ENCODE data around the gene TTC17. TPM values are rescaled to one million over a fixed set of nuclear protein-coding genes. Genes with fewer than 3 reads are reported as not detected.

The TTC17 gene
- total and polyA plus RNA-seq, 2 of the 8 experiments (the other 6 are each of a cell fraction or from before 2014, with no cell fraction given), result 65.1 to 80.1 TPM

DNA sequence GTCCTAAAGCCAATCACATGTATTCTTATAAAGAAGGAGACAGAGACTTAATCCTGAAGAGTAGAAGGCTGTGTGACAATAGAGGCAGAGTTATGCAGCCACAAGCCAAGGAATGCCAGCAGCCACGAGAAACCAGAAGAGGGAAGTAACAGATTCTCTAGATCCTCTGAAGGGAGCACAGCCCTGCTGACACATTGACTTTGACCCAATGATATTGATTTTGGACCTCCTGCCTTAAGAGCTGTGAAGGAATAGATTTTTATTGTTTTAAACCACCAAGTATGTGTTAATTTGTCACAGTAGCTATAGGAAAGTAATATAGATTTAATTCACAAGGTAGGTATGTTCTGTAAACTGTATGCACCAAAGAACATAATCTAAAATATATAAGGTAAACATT, 103.6 kb downstream of the TTC17 start:
- 94% methylated on average over 1 of the region's 1 CpG; no CpG with 5 or more reads in 1 of the 2 experiments for WGBS, 2 experiments (ENCODE audit: extremely low coverage in 1 of 2, insufficient coverage in 1 of 2, insufficient read length in 1 of 2, insufficient replicate concordance in 2 of 2, low coverage in 1 of 2, low lambda C conversion rate in 2 of 2, missing lambda C conversion rate in 1 of 2)
- DNase-seq (ENCODE audit: low read depth in 1 of 2, low spot score in 2 of 2) (no peak), FAIRE-seq (no peak)
- Histone ChIP-seq H2AK5ac (ENCODE audit: low read depth, low read length) (no peak overlapping the region), H2BK120ac (replicated peaks; ENCODE audit: low read depth, low read length) (no peak overlapping the region), H3K9ac (replicated peaks in 1 of 4; ENCODE audit: extremely low read depth in 1 of 4, low read depth in 3 of 4, low read length in 3 of 4) (no peak overlapping the region), H3K9me3 (ENCODE audit: insufficient read depth in 2 of 2, low read depth in 1 of 2, low read length in 1 of 2) (peaks cover under 1 to 4% of the 10 kb centered on the region in 2 experiments; a peak in 3 of 4 replicates), H3K4me2 (ENCODE audit: insufficient read depth in 1 of 2, low read depth in 2 of 2, low read length in 2 of 2) (no peak overlapping the region), H2BK15ac (ENCODE audit: low read length) (no peak overlapping the region), H3K56ac (replicated peaks; ENCODE audit: insufficient read length, low read depth, low read length) (no peak overlapping the region), H4K8ac (ENCODE audit: extremely low read depth, insufficient read depth, low read length) (no peak overlapping the region), H4K91ac (replicated peaks; ENCODE audit: insufficient read length, low read length) (no peak overlapping the region), H3K23me2 (ENCODE audit: low read depth, low read length) (no peaks in the 10 kb centered on the region), H3K14ac (ENCODE audit: insufficient read length) (no peak overlapping the region), H3K4ac (replicated peaks; ENCODE audit: insufficient read length, low read depth, low read length) (no peak overlapping the region), H3K4me1 (replicated peaks in 1 of 4; ENCODE audit: control insufficient read depth in 3 of 4, insufficient read depth in 4 of 4, low read length in 3 of 4) (no peaks in the 10 kb centered on the region), H3K79me1 (ENCODE audit: low read depth, low read length) (no peaks in the 10 kb centered on the region), H3K27ac (ENCODE audit: low read depth, low read length) (no peak overlapping the region), H3K23ac (ENCODE audit: insufficient read length) (no peak overlapping the region), H3K27me3 (replicated peaks in 1 of 4; ENCODE audit: control insufficient read depth in 3 of 4, extremely low read depth in 1 of 4, insufficient read depth in 3 of 4, low read length in 3 of 4) (no peaks in the 10 kb centered on the region), H3K36me3 (ENCODE audit: control insufficient read depth in 2 of 4, insufficient read depth in 4 of 4, low read length in 3 of 4) (peaks cover 5 to 50% (median 25%) of the 10 kb centered on the region in 4 experiments), H3K18ac (ENCODE audit: extremely low read depth, low read length) (no peak overlapping the region), H2BK12ac (ENCODE audit: low read depth, low read length) (no peak overlapping the region), H3K79me2 (ENCODE audit: control insufficient read depth in 1 of 2, insufficient read depth in 2 of 2, low read length in 2 of 2) (no peaks in the 10 kb centered on the region), H2AFZ (ENCODE audit: low read length) (no peak overlapping the region), H2BK20ac (ENCODE audit: low read length) (no peak overlapping the region), H4K20me1 (replicated peaks in 1 of 2; ENCODE audit: control insufficient read depth in 1 of 2, insufficient read depth in 2 of 2, low read length in 2 of 2) (no peaks in the 10 kb centered on the region), H2BK5ac (ENCODE audit: low read depth, low read length) (no peak overlapping the region), H3K4me3 (ENCODE audit: extremely low read depth in 1 of 4, insufficient read depth in 2 of 4, low read depth in 3 of 4, low read length in 4 of 4) (no peak overlapping the region), H4K5ac (ENCODE audit: insufficient read length, low read depth, low read length) (no peak overlapping the region)
- ChIA-PET POLR2A (ENCODE audit: partially characterized antibody) (no interaction called here), CTCF (ENCODE audit: partially characterized antibody) (no interaction called here)
- TF ChIP-seq POLR2AphosphoS5 (IDR thresholded peaks at IDR 0.05; ENCODE audit: low read depth, low read length), result no peak

Data from H1 (cell line).